OCI-LY3 (cell line): ENCODE data around the gene NR3C2.

ENCODE experiments used
- H2AFZ ChIP-seq: fragments of 200-600, 300-600 bp; shearing (Covaris generic); 2 replicates; pipeline ENCODE4 v1.6.0; 2014; ENCODE audit warnings: antibody characterized with exemption, low read depth, low read length
- H3K27ac ChIP-seq: fragments of 200-600, 300-600 bp; sonication (generic); 2 replicates; pipeline ENCODE4 v1.5.1; 2014; ENCODE audit warnings: mild to moderate bottlenecking, low read length, moderate library complexity, mixed read lengths
- H3K27me3 ChIP-seq: fragments of 200-600, 300-600 bp; sonication (generic); 2 replicates; pipeline ENCODE4 v1.6.1; 2014; ENCODE audit warnings: low read depth, low read length, mixed read lengths
- H3K36me3 ChIP-seq: fragments of 200-600, 300-600 bp; sonication (generic); replicated peaks from 2 replicates; pipeline ENCODE3; 2014; ENCODE audit warnings: low read depth, low read length, mixed read lengths
- H3K4me1 ChIP-seq: fragments of 300-600, 200-600 bp; sonication (generic); 2 replicates; pipeline ENCODE4 v1.6.1; 2014; ENCODE audit warnings: low read length, mixed read lengths
- H3K4me2 ChIP-seq: fragments of 200-600, 300-600 bp; sonication (generic); 2 replicates; pipeline ENCODE4 v1.6.1; 2014; ENCODE audit warnings: low read length, mixed read lengths
- H3K4me3 ChIP-seq: fragments of 300-600, 200-600 bp; sonication (generic); 2 replicates; pipeline ENCODE4 v1.5.1; 2014; ENCODE audit warnings: antibody characterized with exemption, mild to moderate bottlenecking, low read length, moderate library complexity
- H3K79me2 ChIP-seq: fragments of 300-600, 200-600 bp; shearing (Covaris generic); 2 replicates; pipeline ENCODE4 v1.6.1; 2014; ENCODE audit warnings: mild to moderate bottlenecking, low read length, mixed read lengths
- H3K9ac ChIP-seq: fragments of 300-600, 200-600 bp; shearing (Covaris generic); 2 replicates; pipeline ENCODE4 v1.6.0; 2014; ENCODE audit warnings: mild to moderate bottlenecking, low read length, moderate library complexity
- H3K9me3 ChIP-seq: fragments of 200-600, 300-600 bp; shearing (Covaris generic); 2 replicates; pipeline ENCODE4 v1.6.1; 2014; ENCODE audit warnings: low read length, mixed read lengths; ENCODE audit not compliant: insufficient read depth
- H4K20me1 ChIP-seq: fragments of 200-600, 300-600 bp; sonication (generic); 2 replicates; pipeline ENCODE4 v1.6.1; 2016; ENCODE audit warnings: low read length, mixed read lengths; ENCODE audit not compliant: insufficient read depth
- EZH2phosphoT487 ChIP-seq: fragments of 200-600 bp; shearing (Covaris generic); IDR thresholded peaks from 2 replicates; pipeline ENCODE4 v1.6.1; 2018; ENCODE audit warnings: antibody characterized with exemption, mixed run types, low read depth
- TF ChIP-seq, protein P1 (sequence below): fragments of 200-600, 300-600 bp; sonication (generic); IDR thresholded peaks from 2 replicates; pipeline ENCODE4 v1.5.1; 2014; ENCODE audit warnings: antibody characterized with exemption, low read length, low read depth

The NR3C2 gene

DNA sequence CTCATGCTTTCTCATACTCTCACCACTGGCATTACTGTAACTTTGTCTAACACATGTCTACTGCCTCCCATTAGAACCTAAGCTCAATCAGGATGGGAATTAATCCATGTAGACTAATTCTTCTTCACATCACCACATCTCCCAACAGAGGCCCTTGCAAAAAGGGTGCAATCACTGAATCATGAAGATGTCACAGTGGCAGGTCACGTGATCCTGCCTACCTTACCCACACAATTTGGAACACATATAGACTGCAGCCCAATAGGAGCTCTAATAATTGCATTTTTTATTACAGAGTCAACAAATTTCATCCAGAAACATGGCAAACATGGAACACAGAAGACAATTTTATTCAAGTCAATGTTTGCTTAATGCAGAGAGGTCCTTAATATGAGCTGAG, 146.6 kb downstream of the NR3C2 start:
- Histone ChIP-seq H4K20me1 (no peaks in the 10 kb centered on the region), H3K27ac (no peak overlapping the region), H3K9me3 (no peaks in the 10 kb centered on the region), H3K4me1 (no peaks in the 10 kb centered on the region), H3K4me3 (no peak overlapping the region), H3K36me3 (no peaks in the 10 kb centered on the region), H3K27me3 (no peaks in the 10 kb centered on the region), H3K79me2 (no peaks in the 10 kb centered on the region), H3K4me2 (no peak overlapping the region), H2AFZ (no peak overlapping the region), H3K9ac (no peak overlapping the region)
- TF ChIP-seq, protein P1, sequence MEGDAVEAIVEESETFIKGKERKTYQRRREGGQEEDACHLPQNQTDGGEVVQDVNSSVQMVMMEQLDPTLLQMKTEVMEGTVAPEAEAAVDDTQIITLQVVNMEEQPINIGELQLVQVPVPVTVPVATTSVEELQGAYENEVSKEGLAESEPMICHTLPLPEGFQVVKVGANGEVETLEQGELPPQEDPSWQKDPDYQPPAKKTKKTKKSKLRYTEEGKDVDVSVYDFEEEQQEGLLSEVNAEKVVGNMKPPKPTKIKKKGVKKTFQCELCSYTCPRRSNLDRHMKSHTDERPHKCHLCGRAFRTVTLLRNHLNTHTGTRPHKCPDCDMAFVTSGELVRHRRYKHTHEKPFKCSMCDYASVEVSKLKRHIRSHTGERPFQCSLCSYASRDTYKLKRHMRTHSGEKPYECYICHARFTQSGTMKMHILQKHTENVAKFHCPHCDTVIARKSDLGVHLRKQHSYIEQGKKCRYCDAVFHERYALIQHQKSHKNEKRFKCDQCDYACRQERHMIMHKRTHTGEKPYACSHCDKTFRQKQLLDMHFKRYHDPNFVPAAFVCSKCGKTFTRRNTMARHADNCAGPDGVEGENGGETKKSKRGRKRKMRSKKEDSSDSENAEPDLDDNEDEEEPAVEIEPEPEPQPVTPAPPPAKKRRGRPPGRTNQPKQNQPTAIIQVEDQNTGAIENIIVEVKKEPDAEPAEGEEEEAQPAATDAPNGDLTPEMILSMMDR: no peak
- TF ChIP-seq EZH2phosphoT487: no peak

DNA sequence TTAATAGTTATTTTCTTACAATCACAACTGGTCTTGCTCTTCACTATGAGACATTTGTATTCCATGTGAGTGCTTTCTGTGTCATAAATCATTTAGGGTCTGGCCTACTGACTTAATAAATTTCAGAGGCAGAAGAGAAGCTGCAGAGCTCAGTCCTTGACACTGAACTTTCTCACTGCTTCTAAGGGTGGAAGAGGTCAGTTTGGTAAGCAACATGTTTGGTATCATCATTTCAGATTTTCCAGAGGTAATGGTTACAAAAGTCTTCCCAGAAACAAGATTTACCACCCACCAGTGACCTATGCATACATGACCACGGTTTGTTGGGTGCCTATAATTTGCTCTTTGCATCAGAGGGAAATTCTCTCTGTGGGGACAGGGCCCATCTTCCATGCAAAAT, 148.6 kb downstream of the NR3C2 start:
- TF ChIP-seq, protein P1: no peak
- no peak for TF ChIP-seq EZH2phosphoT487
- no peak overlapping the region for H3K9ac ChIP-seq
- H3K27me3 ChIP-seq: no peaks in the 10 kb centered on the region
- H3K9me3 ChIP-seq: no peaks in the 10 kb centered on the region
- no peak overlapping the region for H2AFZ ChIP-seq
- H4K20me1 ChIP-seq: no peaks in the 10 kb centered on the region
- no peaks in the 10 kb centered on the region for H3K4me1 ChIP-seq
- H3K27ac ChIP-seq: no peak overlapping the region
- H3K4me3 ChIP-seq: no peak overlapping the region
- no peaks in the 10 kb centered on the region for H3K36me3 ChIP-seq
- H3K79me2 ChIP-seq: no peaks in the 10 kb centered on the region
- no peak overlapping the region for H3K4me2 ChIP-seq

DNA sequence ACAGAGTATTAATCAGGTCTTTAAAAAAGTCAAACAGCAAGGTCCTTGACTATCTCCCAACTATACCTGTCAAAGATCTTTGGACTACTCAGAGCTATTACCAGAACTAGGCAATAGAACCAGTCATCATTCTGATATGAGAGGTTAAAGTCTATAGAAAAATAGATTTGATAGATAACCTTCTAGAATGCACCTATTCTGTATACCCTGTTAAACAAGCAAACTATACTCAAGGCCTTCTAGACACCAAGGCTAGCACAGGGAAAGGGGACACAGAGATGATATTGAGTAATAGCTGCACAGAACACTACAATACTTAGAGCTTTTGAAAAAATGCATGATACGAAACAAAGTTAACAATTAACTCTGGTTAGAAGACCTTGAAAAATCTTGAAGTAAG, 149.5 kb downstream of the NR3C2 start:
- Histone ChIP-seq H2AFZ (no peak overlapping the region), H3K9ac (no peak overlapping the region), H3K27ac (no peak overlapping the region), H3K79me2 (no peaks in the 10 kb centered on the region), H3K4me3 (no peak overlapping the region), H4K20me1 (no peaks in the 10 kb centered on the region), H3K9me3 (no peaks in the 10 kb centered on the region), H3K4me2 (no peak overlapping the region), H3K27me3 (no peaks in the 10 kb centered on the region), H3K4me1 (no peaks in the 10 kb centered on the region), H3K36me3 (no peaks in the 10 kb centered on the region)
- TF ChIP-seq, protein P1: no peak
- TF ChIP-seq EZH2phosphoT487: no peak

DNA sequence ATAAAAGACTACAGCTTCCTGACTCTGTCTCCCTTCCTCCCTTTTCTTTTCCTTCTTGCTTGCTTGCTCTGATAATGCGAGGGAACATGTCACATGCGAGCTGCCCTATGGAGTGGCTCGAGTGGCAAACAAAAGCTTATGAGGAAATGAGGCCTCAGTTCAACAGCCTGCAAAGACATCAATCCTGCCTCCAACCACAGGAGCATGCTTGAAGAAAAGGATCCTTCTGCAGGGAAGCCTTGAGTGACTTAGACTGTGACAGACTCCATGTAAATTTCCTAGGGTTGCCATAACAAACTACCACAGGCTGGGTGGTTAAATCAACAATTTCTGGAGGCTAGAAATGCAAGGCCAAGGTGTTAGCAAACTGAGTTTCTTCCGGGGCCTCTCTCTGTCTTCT, 152.5 kb downstream of the NR3C2 start:
- Histone ChIP-seq H3K4me3 (no peak overlapping the region), H3K27ac (no peak overlapping the region), H3K27me3 (no peaks in the 10 kb centered on the region), H3K9me3 (no peaks in the 10 kb centered on the region), H2AFZ (no peak overlapping the region), H3K9ac (no peak overlapping the region), H4K20me1 (no peaks in the 10 kb centered on the region), H3K4me2 (no peak overlapping the region), H3K79me2 (no peaks in the 10 kb centered on the region), H3K4me1 (no peaks in the 10 kb centered on the region), H3K36me3 (no peaks in the 10 kb centered on the region)
- no peak for TF ChIP-seq EZH2phosphoT487
- TF ChIP-seq, protein P1: no peak
